Kidney epithelial cell (primary cell): ENCODE data around the gene SMIM36. TPM values are rescaled to one million over a fixed set of nuclear protein-coding genes. Genes with fewer than 3 reads are reported as not detected.

Experiments used
- DNase-seq: peaks from one replicate; pipeline ENCODE4 v3.0.0-alpha.2; 2010; ENCODE audit warnings: low read depth
- H3K27me3 ChIP-seq: 2 replicates; pipeline ENCODE4 v1.6.0; 2011; ENCODE audit warnings: low read length; ENCODE audit not compliant: control insufficient read depth, insufficient read depth
- H3K36me3 ChIP-seq: 2 replicates; pipeline ENCODE4 v1.5.1; 2011; ENCODE audit warnings: low read length; ENCODE audit not compliant: control insufficient read depth, insufficient read depth
- H3K4me3 ChIP-seq: 2 replicates; pipeline ENCODE4 v1.5.1; 2011; ENCODE audit warnings: low read depth, mild to moderate bottlenecking, control low read depth, low read length
- total RNA-seq: library from RNA; depleted of rRNA; stranded (reverse); fragments of >200 nt; gene quantifications from 2 replicates; pipeline ENCODE4 v1.2.3, GENCODE V29; 2015
- TF ChIP-seq, protein P1 (sequence below): IDR thresholded peaks from 2 replicates; pipeline ENCODE4 v1.5.1; 2011; ENCODE audit warnings: mild to moderate bottlenecking, moderate library complexity, low read length, control low read depth, inconsistent platforms; ENCODE audit not compliant: insufficient read depth, poor library complexity, severe bottlenecking

Gene SMIM36
- total RNA-seq, 1 donor from 2014 or later: not detected

DNA sequence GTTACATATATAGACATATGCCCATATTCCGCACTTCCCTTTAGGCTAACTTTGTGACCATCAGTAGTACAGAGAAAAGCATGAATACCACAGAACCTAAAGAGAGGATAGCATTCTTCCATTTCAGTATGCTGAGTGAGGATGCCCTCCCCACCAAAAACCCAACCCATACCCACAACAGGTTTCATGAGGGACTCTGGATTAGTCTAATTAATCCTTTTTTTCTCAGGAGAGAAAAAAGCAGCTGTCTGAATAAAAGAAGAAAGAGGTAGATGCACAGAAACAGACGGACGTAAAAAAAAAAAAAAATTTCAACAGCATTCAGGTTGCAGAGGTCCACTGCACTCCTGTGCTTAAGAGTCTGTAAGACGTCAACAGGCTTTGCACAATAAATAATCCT lies 96.3 kb downstream of the SMIM36 start:
- DNase-seq: no peak
- Histone ChIP-seq H3K36me3 (no peaks in the 10 kb centered on the region), H3K4me3 (no peak overlapping the region), H3K27me3 (no peaks in the 10 kb centered on the region)
- TF ChIP-seq, protein P1, sequence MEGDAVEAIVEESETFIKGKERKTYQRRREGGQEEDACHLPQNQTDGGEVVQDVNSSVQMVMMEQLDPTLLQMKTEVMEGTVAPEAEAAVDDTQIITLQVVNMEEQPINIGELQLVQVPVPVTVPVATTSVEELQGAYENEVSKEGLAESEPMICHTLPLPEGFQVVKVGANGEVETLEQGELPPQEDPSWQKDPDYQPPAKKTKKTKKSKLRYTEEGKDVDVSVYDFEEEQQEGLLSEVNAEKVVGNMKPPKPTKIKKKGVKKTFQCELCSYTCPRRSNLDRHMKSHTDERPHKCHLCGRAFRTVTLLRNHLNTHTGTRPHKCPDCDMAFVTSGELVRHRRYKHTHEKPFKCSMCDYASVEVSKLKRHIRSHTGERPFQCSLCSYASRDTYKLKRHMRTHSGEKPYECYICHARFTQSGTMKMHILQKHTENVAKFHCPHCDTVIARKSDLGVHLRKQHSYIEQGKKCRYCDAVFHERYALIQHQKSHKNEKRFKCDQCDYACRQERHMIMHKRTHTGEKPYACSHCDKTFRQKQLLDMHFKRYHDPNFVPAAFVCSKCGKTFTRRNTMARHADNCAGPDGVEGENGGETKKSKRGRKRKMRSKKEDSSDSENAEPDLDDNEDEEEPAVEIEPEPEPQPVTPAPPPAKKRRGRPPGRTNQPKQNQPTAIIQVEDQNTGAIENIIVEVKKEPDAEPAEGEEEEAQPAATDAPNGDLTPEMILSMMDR: no peak

DNA sequence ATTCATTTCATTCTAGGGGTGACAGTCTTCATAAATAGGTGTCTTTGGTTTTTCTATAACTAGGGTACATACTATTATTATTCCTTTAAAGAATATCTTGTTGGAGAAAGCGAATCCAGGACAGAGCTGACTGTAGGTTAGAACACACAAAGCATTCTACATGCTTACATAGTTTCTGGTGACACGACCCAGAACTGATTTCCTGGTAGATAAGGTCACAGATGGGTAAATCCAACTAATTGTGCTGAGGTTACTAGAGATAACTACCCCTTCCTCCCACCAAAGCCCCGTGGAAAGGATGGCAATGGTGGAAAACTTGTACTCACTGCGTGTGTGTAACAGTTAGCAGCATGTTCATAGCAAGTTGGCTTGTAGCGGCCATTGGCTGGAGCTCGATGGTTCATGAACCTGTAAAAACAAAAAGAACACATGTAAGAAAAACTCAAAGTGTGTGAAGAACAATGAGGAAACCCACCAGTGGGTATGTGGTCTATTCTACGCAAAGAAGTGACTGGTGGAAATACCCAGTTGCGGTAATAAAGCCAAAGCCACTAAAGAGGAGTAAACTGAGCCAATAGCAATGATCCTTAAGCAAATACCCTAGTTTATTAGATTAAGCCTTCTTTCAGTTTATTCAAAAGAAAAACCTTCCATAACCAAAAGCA lies 97.3 kb downstream of the SMIM36 start:
- no peaks in the 10 kb centered on the region for H3K27me3 ChIP-seq
- H3K36me3 ChIP-seq: no peaks in the 10 kb centered on the region
- DNase-seq: no peak
- TF ChIP-seq, protein P1: no peak
- no peak overlapping the region for H3K4me3 ChIP-seq

DNA sequence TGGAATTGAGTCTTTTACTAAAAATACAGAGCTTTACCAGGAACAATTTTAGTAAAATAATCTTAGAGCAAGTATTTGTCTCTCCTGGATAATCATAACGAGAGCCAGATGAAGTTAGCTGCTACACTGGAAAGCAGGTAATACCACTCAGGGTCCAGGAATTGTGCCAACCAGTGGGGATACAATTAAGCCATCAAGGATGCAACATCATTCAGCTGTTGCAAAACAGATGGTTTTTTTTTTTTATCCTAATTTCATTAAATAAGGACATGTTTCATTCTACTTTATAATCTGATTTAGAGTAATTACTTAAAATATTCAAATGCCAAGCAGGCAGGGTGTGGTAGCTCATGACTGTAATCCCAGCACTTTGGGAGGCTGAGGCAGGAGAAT lies 99.8 kb downstream of the SMIM36 start:
- Histone ChIP-seq H3K36me3 (no peaks in the 10 kb centered on the region), H3K4me3 (no peak overlapping the region), H3K27me3 (no peaks in the 10 kb centered on the region)
- TF ChIP-seq, protein P1: no peak
- DNase-seq: no peak

DNA sequence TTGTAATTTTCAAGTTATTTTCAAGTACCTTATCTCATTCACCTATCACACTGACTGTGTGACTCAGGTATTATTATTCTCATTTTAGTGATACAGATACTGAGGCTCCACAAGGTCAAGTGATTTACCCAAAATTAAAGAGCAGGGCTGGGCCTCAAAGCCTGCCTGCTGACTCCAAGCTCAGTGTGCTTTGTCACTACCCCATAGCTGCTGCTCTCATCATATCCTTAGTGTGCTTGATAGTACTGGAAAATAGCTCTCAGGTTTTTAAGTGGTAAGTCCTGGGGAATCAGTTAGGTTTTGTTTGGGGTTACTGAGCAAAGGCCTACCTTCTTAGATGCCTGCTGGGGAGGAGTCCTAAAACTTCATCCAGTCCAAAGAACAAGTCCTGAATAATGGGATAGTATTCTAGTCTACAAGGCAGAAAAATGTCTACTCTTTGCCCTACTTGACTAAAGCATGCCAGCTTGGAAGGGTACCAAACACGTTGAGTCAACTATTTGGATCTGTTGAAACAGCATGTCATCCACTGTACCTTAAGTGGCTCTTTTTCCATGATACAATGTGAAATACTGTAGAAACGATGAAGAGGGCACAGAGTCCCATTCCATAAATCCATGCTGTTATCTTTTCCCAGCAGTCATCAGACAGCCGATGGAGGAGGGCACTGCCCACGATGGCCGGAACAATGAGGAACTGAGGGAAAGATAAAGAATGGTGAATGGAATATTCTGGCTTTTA lies 100.4 kb downstream of the SMIM36 start:
- TF ChIP-seq, protein P1: no peak
- Histone ChIP-seq H3K4me3 (no peak overlapping the region), H3K27me3 (no peaks in the 10 kb centered on the region), H3K36me3 (no peaks in the 10 kb centered on the region)
- DNase-seq: no peak

DNA sequence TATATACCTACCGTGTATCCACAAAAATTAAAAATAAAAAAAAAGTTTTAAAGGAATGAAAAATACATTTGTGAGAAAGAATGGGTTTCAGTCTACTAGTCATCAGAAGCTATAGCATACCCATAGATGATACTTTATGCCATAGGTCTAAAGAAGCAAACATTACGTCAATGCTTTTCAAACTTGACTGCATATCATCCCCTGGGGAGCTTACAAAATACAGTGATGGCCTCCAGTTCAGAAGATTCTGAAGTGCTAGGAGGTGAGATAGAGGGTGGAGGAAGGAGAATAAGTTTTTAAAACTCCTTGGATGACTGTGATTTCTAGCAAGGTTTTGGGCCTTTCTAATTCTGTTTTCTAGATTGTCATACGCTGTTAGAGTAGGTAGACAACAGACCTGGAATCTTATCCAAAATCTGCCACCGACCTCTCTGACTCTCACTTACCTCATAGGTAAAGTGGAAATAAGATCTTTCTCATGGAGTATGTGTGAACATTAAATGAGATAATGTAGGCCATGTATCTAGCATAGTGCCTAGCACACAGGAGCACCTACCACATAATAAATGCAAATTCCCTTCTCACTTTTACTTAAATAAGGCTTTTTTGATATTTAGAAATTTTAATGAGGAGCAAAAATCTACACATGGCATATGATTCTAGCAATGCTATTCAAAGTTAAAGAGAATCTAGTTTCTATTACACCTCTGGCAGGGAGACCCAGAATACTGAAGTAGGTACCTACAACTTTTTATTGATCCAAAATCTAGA lies 102.0 kb downstream of the SMIM36 start:
- TF ChIP-seq, protein P1: no peak
- no peaks in the 10 kb centered on the region for H3K36me3 ChIP-seq
- DNase-seq: no peak
- H3K4me3 ChIP-seq: no peak overlapping the region
- no peaks in the 10 kb centered on the region for H3K27me3 ChIP-seq
